ENCODE measurements around the gene CDKN2B-AS1. TPM values are rescaled to one million over a fixed set of nuclear protein-coding genes. Genes with fewer than 3 reads are reported as not detected.

CDKN2B-AS1 gene
- total RNA-seq, 1 donor from 2014 or later: 2.4 TPM

DNA sequence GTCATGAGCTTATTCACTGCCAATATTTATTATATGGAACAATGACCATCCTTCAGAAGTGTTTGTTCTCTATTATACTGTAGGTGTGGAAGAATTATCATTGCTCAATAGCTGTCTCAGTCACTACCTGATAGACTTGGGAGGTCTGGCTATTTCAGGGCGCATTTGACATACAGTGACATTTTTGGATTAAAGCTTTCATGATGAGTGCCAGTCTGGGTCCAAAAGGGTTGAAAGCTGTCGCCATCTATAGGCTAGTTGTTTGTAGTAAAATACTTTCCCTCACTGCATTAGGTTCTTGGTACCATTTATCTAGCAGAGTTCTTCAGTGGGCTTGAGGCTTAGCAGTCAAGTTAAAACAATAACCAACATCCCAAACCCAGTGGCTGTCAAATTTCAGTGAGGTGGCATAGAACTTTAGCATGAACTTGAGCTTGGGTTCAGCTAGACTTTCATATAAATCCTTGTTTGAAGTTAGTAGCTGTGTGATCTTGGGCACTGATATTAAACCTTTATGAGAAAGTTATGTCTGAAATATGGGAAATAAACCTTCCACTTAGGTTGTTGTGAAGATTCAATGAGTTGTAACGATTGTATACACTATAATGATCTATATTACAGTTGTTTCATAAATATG, 125.0 kb downstream of the CDKN2B-AS1 start:
- intact Hi-C loops (cut with DNase I): no loop called here
- Histone ChIP-seq H3K36me3 (no peaks in the 10 kb centered on the region), H3K4me3 (no peak overlapping the region), H3K27ac (no peak overlapping the region), H3K9me3 (no peaks in the 10 kb centered on the region), H3K4me1 (peaks cover 23% of the 10 kb centered on the region), H3K27me3 (ENCODE audit: low read depth) (no peaks in the 10 kb centered on the region)
- DNase-seq: no peak
- ATAC-seq: peak; percentile 63 to 79
- TF ChIP-seq, protein P1, sequence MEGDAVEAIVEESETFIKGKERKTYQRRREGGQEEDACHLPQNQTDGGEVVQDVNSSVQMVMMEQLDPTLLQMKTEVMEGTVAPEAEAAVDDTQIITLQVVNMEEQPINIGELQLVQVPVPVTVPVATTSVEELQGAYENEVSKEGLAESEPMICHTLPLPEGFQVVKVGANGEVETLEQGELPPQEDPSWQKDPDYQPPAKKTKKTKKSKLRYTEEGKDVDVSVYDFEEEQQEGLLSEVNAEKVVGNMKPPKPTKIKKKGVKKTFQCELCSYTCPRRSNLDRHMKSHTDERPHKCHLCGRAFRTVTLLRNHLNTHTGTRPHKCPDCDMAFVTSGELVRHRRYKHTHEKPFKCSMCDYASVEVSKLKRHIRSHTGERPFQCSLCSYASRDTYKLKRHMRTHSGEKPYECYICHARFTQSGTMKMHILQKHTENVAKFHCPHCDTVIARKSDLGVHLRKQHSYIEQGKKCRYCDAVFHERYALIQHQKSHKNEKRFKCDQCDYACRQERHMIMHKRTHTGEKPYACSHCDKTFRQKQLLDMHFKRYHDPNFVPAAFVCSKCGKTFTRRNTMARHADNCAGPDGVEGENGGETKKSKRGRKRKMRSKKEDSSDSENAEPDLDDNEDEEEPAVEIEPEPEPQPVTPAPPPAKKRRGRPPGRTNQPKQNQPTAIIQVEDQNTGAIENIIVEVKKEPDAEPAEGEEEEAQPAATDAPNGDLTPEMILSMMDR (IDR thresholded peaks at IDR 0.05): peak; percentile 49

DNA sequence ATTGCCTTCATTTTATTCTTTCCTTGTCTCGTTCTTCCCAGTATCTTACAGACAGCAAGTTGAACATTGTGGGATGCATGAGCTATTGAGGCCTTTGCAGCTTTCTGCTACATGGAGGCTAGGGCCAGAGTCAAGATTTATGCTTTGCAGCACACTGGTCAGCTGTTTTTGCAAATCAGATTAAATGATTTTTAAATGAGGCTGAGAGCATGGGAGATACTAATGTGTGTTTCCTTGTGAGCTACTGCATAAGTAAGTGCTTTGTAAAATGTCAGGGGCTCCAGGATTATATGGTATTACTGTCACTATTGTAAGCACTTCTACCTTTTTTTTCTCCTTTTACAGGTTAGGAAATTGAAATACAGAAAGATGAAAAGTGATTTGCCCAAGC, 125.6 kb downstream of the CDKN2B-AS1 start:
- Histone ChIP-seq H3K4me1 (peaks cover 23% of the 10 kb centered on the region), H3K36me3 (no peaks in the 10 kb centered on the region), H3K4me3 (no peak overlapping the region), H3K9me3 (no peaks in the 10 kb centered on the region), H3K27me3 (ENCODE audit: low read depth) (no peaks in the 10 kb centered on the region), H3K27ac (no peak overlapping the region)
- intact Hi-C loops (cut with DNase I): no loop called here
- TF ChIP-seq, protein P1 (IDR thresholded peaks at IDR 0.05): no peak
- no peak for ATAC-seq
- no peak for DNase-seq

DNA sequence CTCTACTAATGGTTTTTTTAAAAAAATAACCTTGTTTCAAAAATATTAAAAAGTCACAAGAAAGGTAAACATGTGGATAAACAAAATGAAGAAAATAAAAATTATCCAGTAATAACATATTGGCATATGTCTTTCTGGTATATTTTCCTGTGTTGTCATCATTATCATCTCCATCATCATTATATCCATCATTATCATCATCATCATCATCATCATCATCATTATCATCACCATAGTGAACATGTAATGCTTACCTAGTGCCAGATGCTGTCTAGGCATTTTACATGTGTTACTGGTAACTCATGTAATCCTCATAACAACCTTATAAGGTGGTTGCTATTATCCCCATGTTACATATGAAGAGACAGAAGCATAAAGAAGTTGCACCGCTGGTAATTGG, 126.0 kb downstream of the CDKN2B-AS1 start:
- Histone ChIP-seq H3K4me3 (no peak overlapping the region), H3K27ac (no peak overlapping the region), H3K36me3 (no peaks in the 10 kb centered on the region), H3K9me3 (no peaks in the 10 kb centered on the region), H3K27me3 (ENCODE audit: low read depth) (no peaks in the 10 kb centered on the region), H3K4me1 (peaks cover 23% of the 10 kb centered on the region)
- DNase-seq: no peak
- TF ChIP-seq, protein P1 (IDR thresholded peaks at IDR 0.05): no peak
- intact Hi-C loops (cut with DNase I): no loop called here
- ATAC-seq: no peak

DNA sequence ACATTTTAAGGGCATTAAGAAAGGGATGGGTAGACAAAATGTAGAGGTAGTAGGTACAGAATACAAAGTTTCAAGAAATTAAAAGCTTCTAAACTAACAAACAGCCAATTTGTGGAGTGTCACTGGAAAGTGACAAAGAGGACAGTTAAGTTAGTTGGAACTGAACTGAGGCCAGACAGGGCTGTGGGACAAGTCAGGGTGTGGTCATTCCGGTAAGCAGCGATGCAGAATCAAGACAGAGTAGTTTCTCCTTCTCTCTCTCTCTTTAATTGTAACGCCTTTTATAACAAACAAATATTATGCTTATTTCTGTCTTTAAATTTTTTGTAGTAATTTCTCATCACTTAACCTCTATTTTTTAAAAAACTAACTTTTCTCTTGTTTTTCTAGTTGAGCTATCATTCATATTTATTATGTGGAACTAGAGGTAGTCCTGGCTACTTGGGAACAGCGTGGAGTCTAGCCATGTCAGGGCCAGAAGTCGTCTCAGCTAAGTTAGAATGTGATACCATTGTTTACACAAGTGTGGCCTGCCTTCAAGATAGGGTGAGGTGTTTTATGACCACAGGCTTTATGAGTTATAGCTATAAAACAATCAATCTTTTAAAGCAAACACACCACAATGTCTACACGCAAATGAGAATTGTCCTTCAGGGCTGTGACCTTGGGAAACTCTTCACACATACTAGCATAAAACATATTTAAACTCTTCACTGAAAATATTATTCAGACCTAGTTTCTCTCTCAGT, 129.8 kb downstream of the CDKN2B-AS1 start:
- Histone ChIP-seq H3K27ac (no peak overlapping the region), H3K9me3 (no peaks in the 10 kb centered on the region), H3K36me3 (no peaks in the 10 kb centered on the region), H3K27me3 (ENCODE audit: low read depth) (no peaks in the 10 kb centered on the region), H3K4me3 (no peak overlapping the region), H3K4me1 (peaks cover 6% of the 10 kb centered on the region)
- ATAC-seq: peak in 1 of 2 donors; percentile 41
- no peak for DNase-seq
- TF ChIP-seq, protein P1 (IDR thresholded peaks at IDR 0.05): no peak
- intact Hi-C loops (cut with DNase I): no loop called here

DNA sequence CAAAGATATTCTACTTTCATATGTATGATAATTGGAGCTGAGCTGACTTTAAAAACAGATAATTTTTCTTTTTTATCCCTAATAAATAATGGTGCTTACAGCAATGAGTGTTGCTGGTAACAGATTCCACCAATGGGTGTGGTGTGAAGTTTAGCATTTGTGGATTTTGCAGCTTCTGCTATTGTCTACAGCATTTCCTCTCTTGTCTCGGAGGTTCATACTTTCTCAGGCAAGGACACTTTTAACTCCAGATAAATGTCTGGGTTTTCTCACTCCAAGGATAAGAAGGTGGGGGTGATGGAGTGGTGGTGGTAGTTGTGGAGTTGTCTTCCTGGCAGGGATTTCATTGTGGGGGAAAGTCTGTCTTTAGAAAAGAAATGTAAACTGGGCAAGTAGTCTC, 134.5 kb downstream of the CDKN2B-AS1 start:
- H3K9me3 ChIP-seq: no peaks in the 10 kb centered on the region
- DNase-seq (no peak), ATAC-seq (no peak)
- H3K27me3 ChIP-seq (ENCODE audit: low read depth): no peaks in the 10 kb centered on the region
- peaks cover 6% of the 10 kb centered on the region for H3K4me1 ChIP-seq
- TF ChIP-seq, protein P1 (IDR thresholded peaks at IDR 0.05): no peak
- H3K27ac ChIP-seq: no peak overlapping the region
- intact Hi-C loops (cut with DNase I): no loop called here
- H3K4me3 ChIP-seq: no peak overlapping the region
- H3K36me3 ChIP-seq: no peaks in the 10 kb centered on the region

All from lower lobe of right lung (tissue), 2 donors.